SK-N-SH (cell line): Measurements from ENCODE around the gene PLPP2. TPM values are rescaled to one million over a fixed set of nuclear protein-coding genes. Genes with fewer than 3 reads are reported as not detected.
"Not testable (repeated sequence)": the region's sequence is repeated elsewhere in the genome, so short reads cannot be mapped to it uniquely, and the experiment has no call there.

Experiments
- CTCF ChIA-PET: fragments of 300-600, 350-600 bp; formaldehyde crosslinking; extraction: SDS; loops from one replicate; lab custom pipeline; 2021; lab: Yijun Ruan, JAX
- POLR2A ChIA-PET: fragments of 350-600 bp; sonication (Branson Sonifier 250); formaldehyde crosslinking; extraction: SDS; loops from one replicate; lab custom pipeline; 2020; ENCODE audit warnings: antibody characterized with exemption, inconsistent platforms; lab: Yijun Ruan, JAX
- DNase-seq: peaks from one replicate; pipeline ENCODE4 v3.0.0; 2012
- H2AFZ ChIP-seq: fragments of 200-600 bp; sonication (generic); 2 replicates; pipeline ENCODE4 v1.8.1; 2016; ENCODE audit warnings: antibody characterized with exemption, mild to moderate bottlenecking, low read depth
- H3F3A ChIP-seq: fragments of 200-600 bp; sonication (generic); replicated peaks from 2 replicates; pipeline ENCODE3; 2016; ENCODE audit warnings: antibody characterized with exemption, mild to moderate bottlenecking; ENCODE audit not compliant: insufficient read depth
- H3K27ac ChIP-seq, 2 experiments: fragments of 200-500 bp in 1 of 2; fragments of 200-600 bp in 1 of 2; sonication (Bioruptor generic) in 1 of 2; sonication (generic), shearing (Covaris generic) in 1 of 2; 2 replicates each; pipeline versions ENCODE4 v1.5.1 to v1.6.1; 2014 to 2016; ENCODE audit warnings: low read depth in 2 of 2, inconsistent platforms in 1 of 2, low read length in 1 of 2, mild to moderate bottlenecking in 1 of 2, mixed read lengths in 1 of 2
- H3K27me3 ChIP-seq: fragments of 200-600 bp; sonication (generic), shearing (Covaris generic); 2 replicates; pipeline ENCODE4 v1.6.1; 2016; ENCODE audit warnings: mixed run types; ENCODE audit not compliant: insufficient read depth
- H3K36me3 ChIP-seq, 2 experiments: fragments of 200-500 bp in 1 of 2; fragments of 200-600 bp in 1 of 2; sonication (Bioruptor generic) in 1 of 2; sonication (generic) in 1 of 2; replicated peaks in 1 of 2; 2 replicates each; pipeline versions ENCODE3 to v1.5.1; 2014 to 2016; ENCODE audit warnings: low read length in 1 of 2, mild to moderate bottlenecking in 1 of 2; ENCODE audit not compliant: insufficient read depth in 2 of 2, control insufficient read depth in 1 of 2
- H3K4me1 ChIP-seq, 2 experiments: fragments of 200-500 bp in 1 of 2; fragments of 200-600 bp in 1 of 2; sonication (Bioruptor generic) in 1 of 2; sonication (generic), shearing (Covaris generic) in 1 of 2; 2 replicates each; pipeline versions ENCODE4 v1.5.1 to v1.6.1; 2014 to 2016; ENCODE audit warnings: low read depth in 1 of 2, low read length in 1 of 2, mixed run types in 1 of 2; ENCODE audit not compliant: insufficient read depth in 2 of 2, control insufficient read depth in 1 of 2
- H3K4me2 ChIP-seq: fragments of 200-600 bp; sonication (generic), shearing (Covaris generic); 2 replicates; pipeline ENCODE4 v1.6.1; 2017; ENCODE audit warnings: mixed run types
- H3K4me3 ChIP-seq, 2 experiments: fragments of 200-500 bp in 1 of 2; fragments of 200-600 bp in 1 of 2; sonication (Bioruptor generic) in 1 of 2; sonication (generic), shearing (Covaris generic) in 1 of 2; 2 replicates each; pipeline versions ENCODE4 v1.5.1 to v1.8.1; 2014 to 2016; ENCODE audit warnings: low read depth in 2 of 2, inconsistent platforms in 1 of 2, low read length in 1 of 2, mild to moderate bottlenecking in 1 of 2, mixed read lengths in 1 of 2, moderate library complexity in 1 of 2
- H3K79me2 ChIP-seq: fragments of 200-600 bp; sonication (generic); 2 replicates; pipeline ENCODE4 v1.8.1; 2017; ENCODE audit warnings: mild to moderate bottlenecking; ENCODE audit not compliant: insufficient read depth
- H3K9ac ChIP-seq: fragments of 200-600 bp; sonication (generic); 2 replicates; pipeline ENCODE4 v1.6.1; 2017; ENCODE audit warnings: mixed run types
- H3K9me2 ChIP-seq: fragments of 200-600 bp; sonication (generic); 2 replicates; pipeline ENCODE4 v1.6.1; 2017; ENCODE audit warnings: mixed run types
- H3K9me3 ChIP-seq: fragments of 200-600 bp; sonication (generic); 2 replicates; pipeline ENCODE4 v1.6.1; 2017; ENCODE audit warnings: mixed run types, mild to moderate bottlenecking, moderate library complexity
- H4K20me1 ChIP-seq: fragments of 200-600 bp; sonication (generic); 2 replicates; pipeline ENCODE4 v1.6.1; 2017; ENCODE audit warnings: mild to moderate bottlenecking, mixed run types; ENCODE audit not compliant: insufficient read depth
- CTCF ChIP-seq: fragments of 200-600 bp; sonication (generic); IDR thresholded peaks from 2 replicates; pipeline ENCODE4 v1.6.1; 2017; ENCODE audit warnings: antibody characterized with exemption, mild to moderate bottlenecking, moderate library complexity
- FOXJ3 ChIP-seq: sonication (generic); formaldehyde crosslinking; IDR thresholded peaks from 2 replicates; pipeline ENCODE4 v1.5.1; 2020; ENCODE audit warnings: mild to moderate bottlenecking, missing genetic modification reagents
- FOXM1 ChIP-seq: IDR thresholded peaks from 2 replicates; pipeline ENCODE4 v1.4.0; 2012; ENCODE audit warnings: low read depth, mild to moderate bottlenecking
- IRF3 ChIP-seq: fragments of 150-350 bp; IDR thresholded peaks from 2 replicates; pipeline ENCODE4 v1.6.1; 2016; ENCODE audit warnings: mild to moderate bottlenecking, low read depth, low read length
- MAX ChIP-seq: IDR thresholded peaks from 2 replicates; pipeline ENCODE4 v1.4.0; 2012; ENCODE audit warnings: low read depth
- MXI1 ChIP-seq: IDR thresholded peaks from 2 replicates; pipeline ENCODE4 v1.6.1; 2012; ENCODE audit warnings: mild to moderate bottlenecking, low read depth, low read length, improper control_type of control experiment
- NRF1 ChIP-seq: IDR thresholded peaks from 2 replicates; pipeline ENCODE4 v1.6.1; 2012; ENCODE audit warnings: low read depth, mild to moderate bottlenecking, low read length
- TAF1 ChIP-seq: IDR thresholded peaks from 2 replicates; pipeline ENCODE4 v1.6.1; 2012; ENCODE audit warnings: low read depth, mild to moderate bottlenecking, low read length, moderate library complexity, borderline replicate concordance
- TEAD4 ChIP-seq: IDR thresholded peaks from 2 replicates; pipeline ENCODE4 v1.4.0; 2012; ENCODE audit warnings: mild to moderate bottlenecking, borderline replicate concordance; ENCODE audit not compliant: insufficient read depth
- USF2 ChIP-seq: fragments of 150-350 bp; IDR thresholded peaks from 2 replicates; pipeline ENCODE4 v1.6.1; 2017; ENCODE audit warnings: antibody characterized with exemption, low read length, low read depth, borderline replicate concordance
- WGBS: methylation state at CpG from one replicate; pipeline ENCODE4 v1.1.6; 2017; ENCODE audit warnings: low lambda C conversion rate; 5-methylcytosine and 5-hydroxymethylcytosine counted together
- polyA plus RNA-seq, 3 experiments: library from polyadenylated mRNA; depleted of rRNA; stranded (reverse); fragments of >200 nt; gene quantifications; 2 replicates each; pipeline ENCODE4 v1.2.3, GENCODE V29; 2012

PLPP2 gene
- polyA plus RNA-seq, 1 of the 3 experiments (the other 2 are of a cell fraction) = 33.6 TPM

GRCh38 chr19:246551-246950 is 44.7 kb downstream of the PLPP2 start:
- CTCF ChIA-PET = no interaction called here
- H3K9ac ChIP-seq = no peak overlapping the region
- H3K36me3 ChIP-seq = no peaks in the 10 kb centered on the region
- H4K20me1 ChIP-seq = no peaks in the 10 kb centered on the region
- DNase-seq = peak; percentile 5
- H3K27me3 ChIP-seq = no peaks in the 10 kb centered on the region
- 95% methylated on average over 33 of the region's 48 CpGs for WGBS
- POLR2A ChIA-PET = no interaction called here
- no peaks in the 10 kb centered on the region for H3K9me3 ChIP-seq
- H3K4me1 ChIP-seq = no peaks in the 10 kb centered on the region
- H3K4me2 ChIP-seq = no peak overlapping the region
- TF ChIP-seq IRF3 = no peak
- TF ChIP-seq CTCF = no peak
- TF ChIP-seq MXI1 = no peak
- no peaks in the 10 kb centered on the region for H3K79me2 ChIP-seq
- no peak overlapping the region for H2AFZ ChIP-seq
- H3K27ac ChIP-seq = no peak overlapping the region
- H3K9me2 ChIP-seq = no peaks in the 10 kb centered on the region
- no peak overlapping the region for H3K4me3 ChIP-seq
- peaks cover 7% of the 10 kb centered on the region for H3F3A ChIP-seq

GRCh38 chr19:245900-246299 is 45.3 kb downstream of the PLPP2 start:
- H3K27me3 ChIP-seq, H3K9me2 ChIP-seq, H4K20me1 ChIP-seq, H3K4me2 ChIP-seq, CTCF ChIA-PET, H2AFZ ChIP-seq, H3K9me3 ChIP-seq, POLR2A ChIA-PET, H3K4me1 ChIP-seq, H3K79me2 ChIP-seq, H3K27ac ChIP-seq, H3K9ac ChIP-seq, H3F3A ChIP-seq, H3K36me3 ChIP-seq: not testable (repeated sequence)
- DNase-seq = peak; percentile 0
- peak overlapping the region in 1 of 2 experiments; percentile 12; a peak in 2 of 4 replicates for H3K4me3 ChIP-seq
- 70% methylated on average over 7 of the region's 13 CpGs for WGBS

GRCh38 chr19:245457-245856 is 45.7 kb downstream of the PLPP2 start:
- Histone ChIP-seq H3K4me2 (no peak overlapping the region), H3K36me3 (no peaks in the 10 kb centered on the region), H3F3A (peaks cover 7% of the 10 kb centered on the region), H3K79me2 (no peaks in the 10 kb centered on the region)
- TF ChIP-seq FOXJ3 (CRISPR knock-in tag) (no peak), FOXM1 (no peak), TEAD4 (no peak), IRF3 (no peak), TAF1 (no peak), USF2 (no peak), MAX (no peak), NRF1 (no peak), CTCF (no peak)
- TF ChIP-seq, all 33 proteins: peak for 0
- DNase-seq = no peak
- Histone ChIP-seq H3K4me3 (no peak overlapping the region), H4K20me1 (no peaks in the 10 kb centered on the region), H3K9me3 (no peaks in the 10 kb centered on the region), H3K27me3 (no peaks in the 10 kb centered on the region), H2AFZ (no peak overlapping the region), H3K27ac (no peak overlapping the region), H3K4me1 (no peaks in the 10 kb centered on the region), H3K9ac (no peak overlapping the region), H3K9me2 (no peaks in the 10 kb centered on the region)
- ChIA-PET CTCF (no interaction called here), POLR2A (no interaction called here)
- WGBS = 69% methylated on average over 2 of the region's 2 CpGs
